SK-MEL-5 (cell line): Measurements from ENCODE around the gene DPRX. TPM values are rescaled to one million over a fixed set of nuclear protein-coding genes. Genes with fewer than 3 reads are reported as not detected.
"Not testable (repeated sequence)": the region's sequence is repeated elsewhere in the genome, so short reads cannot be mapped to it uniquely, and the experiment has no call there.

ENCODE experiments used
- DNase-seq: peaks from one replicate; pipeline ENCODE4 v3.0.0-alpha.2; 2016; ENCODE audit warnings: low read depth, low spot score
- in situ Hi-C: cut with HindIII; loops from 2 replicates; pipeline ENCODE4 v1.10.0; 2016; ENCODE audit warnings: low sequenced_read_pairs, high pct_unique_total_duplicates, low pct_unique_long_range_greater_than_20kb
- total RNA-seq: library from RNA; depleted of rRNA; stranded (reverse); fragments of >200 nt; shearing (Covaris generic); gene quantifications from 2 replicates; pipeline ENCODE4 v1.2.3, GENCODE V29; 2014

DPRX gene
- total RNA-seq, 1 experiment from 2014 or later: not detected

- in situ Hi-C loops: no loop called here
- DNase-seq: no peak
These were observed 7.7 kb downstream of the DPRX start for GRCh38 chr19:53639471-53639870.

GRCh38 chr19:53642381-53643099 is 10.7 kb downstream of the DPRX start:
- in situ Hi-C loops: no loop called here
- no peak for DNase-seq

GRCh38 chr19:53644061-53644816 is 12.4 kb downstream of the DPRX start:
- in situ Hi-C loops: no loop called here
- no peak for DNase-seq

GRCh38 chr19:53646144-53646543 is 14.3 kb downstream of the DPRX start:
- in situ Hi-C loops: no loop called here
- no peak for DNase-seq

- in situ Hi-C loops: no loop called here
- DNase-seq: no peak
These were observed 15.6 kb downstream of the DPRX start for GRCh38 chr19:53647350-53647749.

GRCh38 chr19:53647792-53648191 is 16.0 kb downstream of the DPRX start:
- DNase-seq: no peak
- in situ Hi-C loops: no loop called here

- DNase-seq: no peak
- in situ Hi-C loops: no loop called here
These were observed 18.2 kb downstream of the DPRX start for GRCh38 chr19:53649746-53650593.

GRCh38 chr19:53652476-53652875 is 20.7 kb downstream of the DPRX start:
- in situ Hi-C loops: no loop called here

GRCh38 chr19:53655042-53655665 is 23.4 kb downstream of the DPRX start:
- in situ Hi-C loops: no loop called here

More at GRCh38 chr19:53652476-53652875, 20.7 kb downstream of the DPRX start:
- no peak for DNase-seq

GRCh38 chr19:53657330-53657729 is 25.5 kb downstream of the DPRX start:
- no peak for DNase-seq
- in situ Hi-C loops: no loop called here

More at GRCh38 chr19:53655042-53655665, 23.4 kb downstream of the DPRX start:
- no peak for DNase-seq

- in situ Hi-C loops: no loop called here
- no peak for DNase-seq
These were observed 26.0 kb downstream of the DPRX start for GRCh38 chr19:53657778-53658177.

GRCh38 chr19:53659292-53659691 is 27.5 kb downstream of the DPRX start:
- in situ Hi-C loops: no loop called here
- peak; percentile 58 for DNase-seq

- in situ Hi-C loops: no loop called here
- DNase-seq: no peak
These were observed 28.8 kb downstream of the DPRX start for GRCh38 chr19:53660584-53660983.

- in situ Hi-C loops: no loop called here
- no peak for DNase-seq
These were observed 30.4 kb downstream of the DPRX start for GRCh38 chr19:53662209-53662608.

- in situ Hi-C loops: no loop called here
- no peak for DNase-seq
These were observed 32.4 kb downstream of the DPRX start for GRCh38 chr19:53664152-53664551.

GRCh38 chr19:53664760-53665159 is 33.0 kb downstream of the DPRX start:
- in situ Hi-C loops: no loop called here

GRCh38 chr19:53666331-53666730 is 34.5 kb downstream of the DPRX start:
- DNase-seq, in situ Hi-C loops: not testable (repeated sequence)

More at GRCh38 chr19:53664760-53665159, 33.0 kb downstream of the DPRX start:
- DNase-seq: no peak

GRCh38 chr19:53668804-53669203 is 37.0 kb downstream of the DPRX start:
- in situ Hi-C loops, DNase-seq: not testable (repeated sequence)
